Measurements from ENCODE around the gene VAMP8. TPM values are rescaled to one million over a fixed set of nuclear protein-coding genes. Genes with fewer than 3 reads are reported as not detected.

The VAMP8 gene
- total RNA-seq, 4 donors from 2014 or later: 78.8 to 144 (median 93.8) TPM

- Histone ChIP-seq H3K27me3 (no peaks in the 10 kb centered on the region), H3K9me3 (no peaks in the 10 kb centered on the region), H3K27ac (no peak overlapping the region), H3K4me1 (no peaks in the 10 kb centered on the region), H3K36me3 (peaks cover 21 to 100% (median 66%) of the 10 kb centered on the region in 3 donors), H3K4me3 (no peak overlapping the region)
- no peak for TF ChIP-seq CTCF (IDR thresholded peaks at IDR 0.05)
- no peak for TF ChIP-seq POLR2A (IDR thresholded peaks at IDR 0.05)
- 95 to 96% methylated on average over 3 of the region's 3 CpGs for WGBS, 2 donors
- intact Hi-C loops (cut with DNase I): no loop called here
- no peak for DNase-seq
Measured at GRCh38 chr2:85631316-85631715, 53.9 kb downstream of the VAMP8 start.

Small RNA genes lying within 50 kb of the gene (small RNA-seq; reads per million reads assigned to genes)
- 0 reads per million in 4 donors for gene RN7SL126P

Other genes with a start within 250 kb of the VAMP8 start
- gene TGOLN2, start 249.6 kb upstream of the VAMP8 start, total RNA-seq: 10 to 100 TPM; 40.6 to 77.2 (median 49.0) TPM
- 10 to 100 TPM; 55.8 to 73.3 (median 66.9) TPM for gene RETSAT, start 223.1 kb upstream of the VAMP8 start, total RNA-seq
- gene ELMOD3, start 222.8 kb upstream of the VAMP8 start, total RNA-seq: 10 to 100 TPM in 3 of 4 donors, 1 to 10 TPM in 1; 8.2 to 16.6 (median 13.7) TPM
- 100 to 1,000 TPM; 185 to 301 (median 221) TPM for gene CAPG, start 167.2 kb upstream of the VAMP8 start, total RNA-seq
- under 1 TPM in 1 of 4 donors, not detected in 3; 0.50 TPM for gene SH2D6, start 158.9 kb upstream of the VAMP8 start, total RNA-seq
- gene MAT2A, start 38.4 kb upstream of the VAMP8 start, total RNA-seq: 100 to 1,000 TPM in 2 of 4 donors, 10 to 100 TPM in 2; 81.8 to 272 (median 121) TPM
- 10 to 100 TPM; 19.7 to 27.5 (median 23.3) TPM for gene GGCX, start 16.1 kb upstream of the VAMP8 start, total RNA-seq
- gene VAMP5, start 6.8 kb downstream of the VAMP8 start, total RNA-seq: 10 to 100 TPM in 3 of 4 donors, 1 to 10 TPM in 1; 6.1 to 45.6 (median 17.0) TPM
- 100 to 1,000 TPM in 3 of 4 donors, 10 to 100 TPM in 1; 88.3 to 128 (median 115) TPM for gene RNF181, start 18.2 kb downstream of the VAMP8 start, total RNA-seq
- 10 to 100 TPM in 1 of 4 donors, 1 to 10 TPM in 3; 6.3 to 15.8 (median 7.4) TPM for gene TMEM150A, start 25.1 kb downstream of the VAMP8 start, total RNA-seq
- 10 to 100 TPM in 3 of 4 donors, 1 to 10 TPM in 1; 9.4 to 17.1 (median 14.7) TPM for gene C2orf68, start 34.5 kb downstream of the VAMP8 start, total RNA-seq
- 10 to 100 TPM; 37.0 to 53.6 (median 40.7) TPM for gene USP39, start 38.6 kb downstream of the VAMP8 start, total RNA-seq
- not detected for gene SFTPB, start 90.6 kb downstream of the VAMP8 start, total RNA-seq
- 1 to 10 TPM in 3 of 4 donors, under 1 TPM in 1; 0.76 to 6.1 (median 2.1) TPM for gene GNLY, start 116.8 kb downstream of the VAMP8 start, total RNA-seq
- 10 to 100 TPM in 2 of 4 donors, 1 to 10 TPM in 2; 2.0 to 24.6 (median 7.6) TPM for gene ATOH8, start 176.4 kb downstream of the VAMP8 start, total RNA-seq